Ovary (tissue), 9 donors: Measurements from ENCODE around the gene OSBPL3. TPM values are rescaled to one million over a fixed set of nuclear protein-coding genes. Genes with fewer than 3 reads are reported as not detected.

ENCODE experiments used
- DNase-seq, 5 donors: peaks; one replicate each; pipeline ENCODE4 v3.0.0-alpha.2; 2019 to 2020
- H3K27ac ChIP-seq, 2 donors: fragments of 200-600 bp; one replicate each; pipeline versions ENCODE4 v1.5.1 to v1.8.0; 2019 to 2022
- H3K27me3 ChIP-seq: fragments of 200-600 bp; one replicate; pipeline ENCODE4 v1.8.0; 2022
- H3K36me3 ChIP-seq: fragments of 200-600 bp; sonication (generic); one replicate; pipeline ENCODE4 v1.5.1; 2019
- H3K4me1 ChIP-seq: one replicate; pipeline ENCODE4 v1.8.1; 2013; ENCODE audit warnings: mild to moderate bottlenecking, moderate library complexity; ENCODE audit not compliant: insufficient read depth
- H3K4me3 ChIP-seq: fragments of 200-600 bp; sonication (generic); one replicate; pipeline ENCODE4 v1.5.1; 2017
- H3K9me3 ChIP-seq, 2 donors: fragments of 200-600 bp in 1 of 2; sonication (generic) in 1 of 2; one replicate each; pipeline versions ENCODE4 v1.5.1 to v1.8.1; 2013 to 2019; ENCODE audit warnings: mild to moderate bottlenecking in 1 of 2, moderate library complexity in 1 of 2
- CTCF ChIP-seq, 3 donors: fragments of 450-650 bp in 2 of 3; fragments of 200-600 bp in 1 of 3; IDR thresholded peaks; one replicate each; pipeline versions ENCODE4 v1.5.1 to v1.8.0; 2016 to 2022; ENCODE audit warnings: antibody characterized with exemption in 3 of 3, mild to moderate bottlenecking in 1 of 3
- EP300 ChIP-seq: sonication (generic); formaldehyde crosslinking; IDR thresholded peaks from one replicate; pipeline ENCODE4 v1.6.1; 2017; ENCODE audit warnings: antibody characterized with exemption
- POLR2A ChIP-seq: fragments of 450-650 bp; IDR thresholded peaks from one replicate; pipeline ENCODE4 v1.6.1; 2017; ENCODE audit warnings: antibody characterized with exemption, mild to moderate bottlenecking, moderate library complexity
- WGBS, 3 donors: extraction: QIAGEN DNeasy Blood & Tissue Kit in 1 of 3; methylation state at CpG; one replicate each; pipeline versions ENCODE4 v1.1.5 to v1.1.7; 2013 to 2017; 5-methylcytosine and 5-hydroxymethylcytosine counted together
- intact Hi-C, 4 donors: fragments of 100-400 bp; cut with DNase I; formaldehyde crosslinking; loops; one replicate each; pipeline versions ENCODE4 v1.11.0 to v1.15.1; 2022 to 2023
- polyA plus RNA-seq, 2 donors: library from polyadenylated mRNA; stranded (reverse); fragments of 200-250 nt in 1 of 2; fragments of 350-450 nt in 1 of 2; fragmentation: Illumina TruSeq in 1 of 2; extraction: RNeasy Lipid Tissue Mini Kit (QIAGEN cat#74804) in 1 of 2; gene quantifications; one replicate each; pipeline ENCODE4 v1.2.3, GENCODE V29; 2013 to 2014
- total RNA-seq, 7 donors: library from RNA; depleted of rRNA in 2 of 7; stranded (reverse); fragments of >200 nt in 2 of 7; fragmentation: NEBNext Ultra II Directional in 3 of 7; extraction: Animal tissue kit (Norgen Biotek cat#: 25700) in 3 of 7; gene quantifications; one replicate each; pipeline versions ENCODE4 v1.1.0 to v1.2.4, GENCODE V29; 2016 to 2023
- donor health status: DM: no; HTN: no; CAD: no; lungs with moderate emphysema.
- donor health status: DM: no; HTN: no; CAD: no.
- donor health status: Bipolar disorder and iron deficiency.
- donor health status: DM: yes; HTN: yes; CAD: no.
- donor health status: DM: no; HTN: no; CAD: no.
- donor health status: DM: yes; HTN: yes; CAD: no.

Gene OSBPL3
- total and polyA plus RNA-seq, 9 donors = 6.0 to 29.1 (median 13.1) TPM

GRCh38 chr7:24830440-24831050 lies 149.4 kb downstream of the OSBPL3 start:
- Histone ChIP-seq H3K4me1 (peaks cover 4% of the 10 kb centered on the region), H3K9me3 (no peaks in the 10 kb centered on the region), H3K27me3 (no peaks in the 10 kb centered on the region), H3K4me3 (no peak overlapping the region), H3K36me3 (no peaks in the 10 kb centered on the region), H3K27ac (no peak overlapping the region)
- 86 to 88% (median 87%) methylated on average over 9 of the region's 9 CpGs for whole genome bisulfite sequencing, 3 donors
- intact Hi-C loops = no loop called here
- DNase-seq = no peak
- TF ChIP-seq CTCF (IDR thresholded peaks at IDR 0.05) (no peak), POLR2A (no peak), EP300 (no peak)

- TF ChIP-seq POLR2A (no peak), EP300 (no peak), CTCF (IDR thresholded peaks at IDR 0.05) (no peak)
- Histone ChIP-seq H3K9me3 (no peaks in the 10 kb centered on the region), H3K4me1 (peaks cover 4% of the 10 kb centered on the region), H3K27me3 (no peaks in the 10 kb centered on the region), H3K27ac (no peak overlapping the region), H3K4me3 (no peak overlapping the region), H3K36me3 (no peaks in the 10 kb centered on the region)
- intact Hi-C loops = no loop called here
- no peak for DNase-seq
- WGBS, 3 donors = 90 to 97% (median 92%) methylated on average over 2 of the region's 2 CpGs
These were observed 150.2 kb downstream of the OSBPL3 start for GRCh38 chr7:24829787-24830186.

DNA sequence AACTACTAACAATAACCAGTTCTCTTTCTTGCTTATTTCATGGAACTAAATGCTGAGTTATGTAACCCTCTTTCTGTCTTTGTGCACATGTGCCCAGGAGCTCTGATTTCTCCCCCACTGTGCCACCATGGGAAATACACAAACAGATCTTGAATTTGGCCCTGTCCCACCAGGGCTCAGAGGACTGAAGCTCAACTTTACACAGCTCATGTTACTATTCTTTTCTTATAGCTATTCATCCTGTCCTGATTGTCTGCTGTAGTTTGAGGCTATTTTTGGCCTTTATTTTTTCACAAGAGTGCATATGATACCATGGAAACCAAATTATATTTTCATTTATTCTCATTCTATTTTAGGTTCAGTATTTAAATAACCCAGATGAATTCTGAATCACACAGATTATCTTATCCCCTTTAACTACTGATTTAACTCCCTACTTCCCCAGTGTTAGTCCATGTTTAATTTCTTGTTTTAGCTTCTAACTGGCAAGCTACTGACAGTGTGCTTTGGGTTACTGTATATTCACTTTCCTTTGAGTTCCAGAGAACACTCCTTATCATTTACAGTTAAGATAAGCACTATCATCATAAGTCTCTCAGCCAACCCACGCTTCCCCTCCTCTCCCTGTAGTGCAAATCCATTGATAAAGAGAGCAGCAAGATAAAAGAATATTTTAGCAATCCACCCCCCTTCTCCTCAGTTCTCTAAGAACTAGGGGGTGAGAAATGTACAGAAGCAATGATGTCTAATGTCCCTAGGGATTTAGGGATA lies 150.9 kb downstream of the OSBPL3 start:
- Histone ChIP-seq H3K4me3 (no peak overlapping the region), H3K4me1 (peaks cover 6% of the 10 kb centered on the region), H3K36me3 (no peaks in the 10 kb centered on the region), H3K27me3 (no peaks in the 10 kb centered on the region), H3K27ac (no peak overlapping the region), H3K9me3 (no peaks in the 10 kb centered on the region)
- intact Hi-C loops = no loop called here
- WGBS, 3 donors = 26 to 44% (median 34%) methylated on average over 1 of the region's 1 CpG
- TF ChIP-seq EP300 = no peak
- no peak for TF ChIP-seq POLR2A
- no peak for TF ChIP-seq CTCF (IDR thresholded peaks at IDR 0.05)
- no peak for DNase-seq

- no peaks in the 10 kb centered on the region for H3K9me3 ChIP-seq
- H3K4me1 ChIP-seq = peaks cover 6% of the 10 kb centered on the region
- no peak overlapping the region for H3K27ac ChIP-seq
- no peak overlapping the region for H3K4me3 ChIP-seq
- DNase-seq = no peak
- H3K27me3 ChIP-seq = no peaks in the 10 kb centered on the region
- intact Hi-C loops = no loop called here
- H3K36me3 ChIP-seq = no peaks in the 10 kb centered on the region
- 95 to 100% (median 97%) methylated on average over 1 of the region's 1 CpG for WGBS, 3 donors
- TF ChIP-seq EP300 (no peak), CTCF (IDR thresholded peaks at IDR 0.05) (no peak), POLR2A (no peak)
These were observed 152.4 kb downstream of the OSBPL3 start for GRCh38 chr7:24827589-24827988.
